ENCODE results near the gene KCNJ18.
"Not testable (repeated sequence)": the region's sequence is repeated elsewhere in the genome, so short reads cannot be mapped to it uniquely, and the experiment has no call there.

KCNJ18 gene

DNA sequence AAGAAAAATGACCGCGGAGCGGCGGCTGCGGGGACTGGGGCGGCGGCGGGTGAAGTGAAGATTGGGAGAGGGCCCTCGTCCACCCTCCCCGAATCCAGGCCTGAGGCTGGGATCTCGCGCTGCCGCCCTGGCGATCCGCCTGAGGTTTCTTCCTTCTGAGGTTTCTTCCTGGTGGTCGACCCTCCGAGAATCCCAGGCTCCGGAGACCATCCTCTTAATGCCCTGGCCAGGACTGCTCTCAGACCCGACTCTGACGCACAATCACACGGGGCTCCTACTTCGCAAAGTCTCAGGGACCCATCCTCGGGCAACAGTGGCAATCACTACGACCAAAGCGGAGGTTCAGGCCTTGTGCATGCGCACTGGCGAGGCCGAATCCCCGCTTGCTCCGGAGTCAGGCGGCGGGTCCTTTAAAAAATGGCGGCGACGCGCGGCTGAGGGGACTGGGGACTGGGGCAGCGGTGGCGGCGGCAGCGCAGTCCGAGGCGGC lies 18.0 kb upstream of the KCNJ18 start:
- Histone ChIP-seq H3K4me2 (peak overlapping the region in 7 of 11 experiments; percentile 11 to 94 (median 86); a peak in 11 of 22 replicates), H3K27ac (peak overlapping the region in 3 of 11 experiments; percentile 36 to 70 (median 52); a peak in 3 of 22 replicates), H4K20me1 (no peaks in the 10 kb centered on the region), H3K27me3 (peaks cover 0 to 16% (median 0%) of the 10 kb centered on the region in 11 experiments; a peak in 4 of 22 replicates), H3K36me3 (peaks cover 0 to 3% (median 0%) of the 10 kb centered on the region in 11 experiments; a peak in 2 of 22 replicates), H3K4me3 (peak overlapping the region in 1 of 10 experiments; percentile 26; a peak in 1 of 20 replicates), H3K9me3 (replicated peaks in 1 of 11) (peaks cover 28 to 37% (median 31%) of the 10 kb centered on the region in 11 experiments), H3K9ac (no peak overlapping the region), H3K4me1 (peaks cover 16 to 94% (median 85%) of the 10 kb centered on the region in 10 experiments; a peak in 19 of 20 replicates)
- TF ChIP-seq Cebpa-rat (IDR thresholded peaks at IDR 0.05): no peak

DNA sequence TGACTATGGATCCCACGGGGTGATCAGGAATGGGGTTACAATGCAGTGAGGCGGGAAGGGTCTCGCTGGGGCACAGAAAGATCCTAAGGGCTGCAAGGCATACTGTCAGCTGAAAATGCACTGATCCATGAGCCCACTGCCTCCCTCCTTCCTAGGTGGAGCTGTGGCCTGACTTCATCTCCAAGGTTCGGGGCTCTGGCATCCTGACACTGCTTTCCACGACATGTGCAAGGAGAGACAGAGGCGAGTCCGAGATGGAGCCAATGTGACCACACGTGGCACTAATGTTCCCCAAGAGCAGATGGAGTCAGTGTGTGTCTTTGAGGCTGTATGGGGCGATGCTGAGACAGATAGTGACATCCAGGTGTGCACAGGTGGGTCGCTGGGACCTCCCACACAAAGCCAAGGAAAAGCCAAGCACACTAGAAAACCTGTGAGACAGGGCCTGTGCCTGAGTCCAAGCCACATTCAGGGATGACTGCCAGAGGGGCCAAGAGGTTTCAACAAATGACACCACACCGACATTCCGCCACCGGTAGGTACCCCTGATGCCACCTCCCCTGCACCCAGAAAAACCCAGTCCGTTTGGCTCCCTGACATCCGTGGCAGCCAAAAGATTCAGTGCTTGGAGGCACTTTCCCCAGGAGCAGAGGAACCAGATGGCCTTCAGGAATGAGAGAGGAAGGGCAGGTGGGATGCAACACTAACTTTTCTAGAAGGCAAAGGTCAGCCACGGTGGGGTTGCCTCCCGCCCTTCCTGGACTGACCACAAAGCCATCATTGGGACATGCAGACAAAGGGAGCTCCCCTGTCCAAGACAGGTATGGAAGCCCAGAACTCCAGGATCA lies 17.2 kb upstream of the KCNJ18 start:
- H3K4me3 ChIP-seq, H3K36me3 ChIP-seq, H3K9ac ChIP-seq, H4K20me1 ChIP-seq: not testable (repeated sequence)
- peaks cover 36 to 45% (median 39%) of the 10 kb centered on the region in 11 experiments for H3K9me3 ChIP-seq (replicated peaks in 1 of 11)
- peak overlapping the region in 8 of 11 experiments; percentile 77 to 94 (median 86); a peak in 14 of 22 replicates for H3K4me2 ChIP-seq
- peaks cover 16 to 85% (median 78%) of the 10 kb centered on the region in 10 experiments; a peak in 19 of 20 replicates for H3K4me1 ChIP-seq
- H3K27me3 ChIP-seq: peaks cover 0 to 16% (median 0%) of the 10 kb centered on the region in 11 experiments; a peak in 4 of 22 replicates
- H3K27ac ChIP-seq: peak overlapping the region in 3 of 11 experiments; percentile 67 to 74 (median 71); a peak in 2 of 22 replicates

DNA sequence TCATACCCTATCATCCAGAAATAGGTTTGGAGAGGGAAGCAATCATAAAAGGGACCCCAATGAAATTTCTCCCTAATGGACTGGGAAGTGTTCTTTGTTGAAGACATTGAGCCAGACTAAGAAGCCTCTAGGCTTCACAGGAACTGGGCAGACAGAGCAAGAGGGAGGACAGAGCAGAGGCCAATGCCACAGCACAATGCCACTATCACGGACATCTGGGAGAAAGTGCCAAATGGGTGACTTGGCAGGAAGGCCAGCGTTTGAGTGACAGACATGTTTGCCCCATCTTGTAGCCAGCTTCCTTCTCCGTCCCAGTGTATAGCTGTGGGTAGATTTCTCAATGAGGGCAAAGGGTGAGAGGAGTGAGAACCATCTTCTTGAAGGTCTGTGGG lies 16.6 kb upstream of the KCNJ18 start:
- Histone ChIP-seq H3K9me3 (replicated peaks in 1 of 11) (peaks cover 42 to 51% (median 46%) of the 10 kb centered on the region in 11 experiments), H3K27me3 (peaks cover 0 to 16% (median 0%) of the 10 kb centered on the region in 11 experiments; a peak in 4 of 22 replicates), H3K4me3 (peak overlapping the region in 1 of 10 experiments; percentile 28; a peak in 1 of 20 replicates), H3K27ac (peak overlapping the region in 3 of 11 experiments; percentile 67 to 74 (median 71); a peak in 4 of 22 replicates), H3K9ac (peak overlapping the region in 3 of 11 experiments; percentile 53 to 63 (median 60); a peak in 2 of 22 replicates), H3K4me1 (peaks cover 16 to 79% (median 72%) of the 10 kb centered on the region in 10 experiments; a peak in 19 of 20 replicates), H3K4me2 (peak overlapping the region in 8 of 11 experiments; percentile 77 to 94 (median 86); a peak in 17 of 22 replicates)
- not testable (repeated sequence) for H4K20me1 ChIP-seq, H3K36me3 ChIP-seq

DNA sequence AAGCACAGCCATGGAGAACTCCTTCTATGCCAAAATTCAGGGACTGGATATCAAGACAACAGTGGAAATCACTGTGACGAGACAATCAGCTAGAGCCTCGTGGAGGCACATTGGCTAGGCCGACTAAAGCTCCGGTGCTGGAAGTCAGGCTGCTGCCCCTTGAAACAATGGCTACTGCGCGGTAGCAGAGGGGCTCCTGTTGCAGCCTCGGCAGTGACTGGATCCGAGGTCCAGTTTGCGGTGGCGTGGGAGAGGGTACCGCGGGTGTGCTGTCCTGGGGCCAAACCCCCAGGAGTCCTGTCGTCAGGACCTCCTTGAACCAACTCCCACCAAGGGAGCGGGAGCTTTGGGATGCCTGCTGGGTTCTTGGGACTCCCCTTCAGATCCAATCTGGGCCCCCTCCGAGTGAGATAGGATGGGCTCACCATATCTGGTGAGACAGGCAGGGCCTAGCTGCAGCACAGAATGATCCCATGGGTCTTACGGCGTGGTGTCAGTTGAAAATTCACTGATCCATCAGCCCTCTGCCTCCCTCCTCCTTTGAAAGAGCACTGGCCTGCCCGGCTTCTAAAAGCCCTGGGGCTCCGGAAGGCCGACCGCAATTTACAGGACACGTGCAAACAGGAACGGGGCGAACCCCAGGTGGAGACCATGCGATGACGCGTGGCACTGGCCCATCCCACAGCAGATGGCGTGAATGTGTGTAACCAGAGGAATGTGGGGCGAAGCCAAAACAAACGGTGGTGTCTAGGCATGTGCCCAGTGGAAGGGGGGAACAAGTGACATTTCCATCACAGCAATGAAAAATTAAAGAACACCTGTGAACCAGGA lies 15.8 kb upstream of the KCNJ18 start:
- Histone ChIP-seq H3K9me3 (replicated peaks in 1 of 11) (peaks cover 46 to 59% (median 53%) of the 10 kb centered on the region in 11 experiments), H3K9ac (peak overlapping the region in 4 of 11 experiments; percentile 39 to 63 (median 56); a peak in 7 of 22 replicates), H3K4me1 (peaks cover 16 to 72% (median 64%) of the 10 kb centered on the region in 10 experiments; a peak in 19 of 20 replicates), H4K20me1 (no peaks in the 10 kb centered on the region), H3K4me3 (peak overlapping the region in 4 of 10 experiments; percentile 14 to 44 (median 24); a peak in 3 of 20 replicates), H3K27ac (peak overlapping the region in 4 of 11 experiments; percentile 47 to 74 (median 69); a peak in 8 of 22 replicates), H3K36me3 (peaks cover 0 to 3% (median 0%) of the 10 kb centered on the region in 11 experiments; a peak in 2 of 22 replicates), H3K4me2 (peak overlapping the region; percentile 5 to 94 (median 79); a peak in 21 of 22 replicates), H3K27me3 (peaks cover 0 to 16% (median 0%) of the 10 kb centered on the region in 11 experiments; a peak in 4 of 22 replicates)
- TF ChIP-seq Cebpa-rat (IDR thresholded peaks at IDR 0.05): no peak

DNA sequence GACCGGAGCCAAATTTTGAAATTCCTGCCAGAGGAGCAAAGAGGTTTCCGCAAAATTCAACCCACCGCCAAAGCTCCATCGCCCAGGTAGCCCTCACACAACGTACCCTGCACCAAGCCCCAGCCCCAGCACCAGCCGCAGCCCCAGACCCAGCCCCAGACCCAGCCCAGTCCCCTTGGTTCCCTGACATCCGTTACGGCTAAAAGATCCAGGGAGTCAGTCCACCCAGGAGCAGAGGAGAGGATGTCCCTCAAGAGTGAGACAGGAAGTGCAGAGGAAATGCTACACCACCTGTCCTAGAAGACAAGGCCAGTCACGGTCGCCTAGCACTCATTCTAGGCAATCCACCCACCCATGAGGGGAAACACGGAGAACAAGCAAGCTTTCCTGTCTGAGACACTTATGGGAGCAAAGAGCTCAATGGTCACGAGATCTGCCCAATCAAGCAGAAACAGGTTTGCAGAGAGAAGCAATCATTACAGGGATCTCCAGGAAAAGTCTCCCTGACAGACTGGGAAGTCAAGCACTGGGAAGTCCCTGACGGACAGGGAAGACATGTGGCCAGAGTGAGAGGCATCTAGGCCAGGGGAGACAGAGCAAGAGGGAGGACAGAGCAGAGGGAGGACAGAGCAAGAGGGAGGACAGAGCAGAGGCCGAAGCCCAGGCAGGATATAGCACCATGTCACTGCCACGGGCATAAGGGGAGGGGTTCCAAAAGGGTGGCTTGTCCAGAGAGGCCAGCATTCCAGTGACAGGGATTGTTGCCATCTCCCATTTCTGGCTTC lies 15.0 kb upstream of the KCNJ18 start:
- Histone ChIP-seq H3K9ac (peak overlapping the region in 4 of 11 experiments; percentile 39 to 63 (median 56); a peak in 7 of 22 replicates), H3K4me2 (peak overlapping the region; percentile 14 to 94 (median 79); a peak in 21 of 22 replicates), H3K27ac (peak overlapping the region in 4 of 11 experiments; percentile 47 to 74 (median 69); a peak in 8 of 22 replicates), H4K20me1 (no peaks in the 10 kb centered on the region), H3K4me1 (peaks cover 16 to 63% (median 56%) of the 10 kb centered on the region in 10 experiments; a peak in 19 of 20 replicates), H3K9me3 (replicated peaks in 1 of 11) (peaks cover 47 to 66% (median 60%) of the 10 kb centered on the region in 11 experiments), H3K36me3 (peaks cover 0 to 3% (median 0%) of the 10 kb centered on the region in 11 experiments; a peak in 2 of 22 replicates), H3K27me3 (peaks cover 0 to 16% (median 0%) of the 10 kb centered on the region in 11 experiments; a peak in 4 of 22 replicates), H3K4me3 (peak overlapping the region in 5 of 10 experiments; percentile 14 to 44 (median 25); a peak in 5 of 20 replicates)
- TF ChIP-seq Cebpa-rat (IDR thresholded peaks at IDR 0.05): no peak

DNA sequence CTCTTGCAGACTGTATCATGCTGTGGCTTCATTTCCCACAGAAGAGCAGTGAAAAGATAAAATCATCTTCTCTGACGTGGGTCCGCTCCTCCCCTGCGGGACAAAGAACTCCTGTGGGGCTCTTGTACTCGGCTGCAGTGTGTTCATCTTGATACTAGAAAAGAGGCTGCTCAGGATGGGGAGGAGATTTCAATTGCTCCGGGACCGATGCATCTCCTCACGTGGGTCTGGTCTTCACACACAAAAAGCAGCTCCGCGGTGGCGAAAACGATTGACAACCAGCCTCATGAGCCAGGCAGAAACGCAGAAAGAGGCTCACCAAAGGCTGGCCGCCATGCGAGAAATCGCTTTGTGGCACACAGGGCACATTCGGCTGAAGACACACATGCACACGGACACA lies 14.4 kb upstream of the KCNJ18 start:
- no peak for TF ChIP-seq Cebpa-rat (IDR thresholded peaks at IDR 0.05)
- Histone ChIP-seq H3K9me3 (replicated peaks in 1 of 11) (peaks cover 47 to 72% (median 61%) of the 10 kb centered on the region in 11 experiments), H3K4me3 (0 out of 20 replicates have a peak overlapping the region, but pooled peaks of 2 of the 10 experiments have one; percentile 14 to 44), H3K27ac (peak overlapping the region in 3 of 11 experiments; percentile 67 to 74 (median 71); a peak in 6 of 22 replicates), H3K9ac (peak overlapping the region in 3 of 11 experiments; percentile 39 to 63 (median 60); a peak in 3 of 22 replicates), H3K4me2 (peak overlapping the region; percentile 14 to 94 (median 79); a peak in 21 of 22 replicates), H3K36me3 (peaks cover 0 to 3% (median 0%) of the 10 kb centered on the region in 11 experiments; a peak in 2 of 22 replicates), H3K27me3 (peaks cover 0 to 16% (median 0%) of the 10 kb centered on the region in 11 experiments; a peak in 4 of 22 replicates), H4K20me1 (no peaks in the 10 kb centered on the region), H3K4me1 (peaks cover 16 to 57% (median 50%) of the 10 kb centered on the region in 10 experiments; a peak in 19 of 20 replicates)

Data from BLaER1 treated with 17β-estradiol and CSF1 and Interleukin-3, amounts not matched to agents 10 nM and 100 nM (cell line).